Ovary (tissue), 9 donors: Measurements from ENCODE around the gene UST. TPM values are rescaled to one million over a fixed set of nuclear protein-coding genes. Genes with fewer than 3 reads are reported as not detected.

Experiments used
- DNase-seq, 5 donors: peaks; one replicate each; pipeline ENCODE4 v3.0.0-alpha.2; 2019 to 2020
- H3K27ac ChIP-seq, 2 donors: fragments of 200-600 bp; one replicate each; pipeline versions ENCODE4 v1.5.1 to v1.8.0; 2019 to 2022
- H3K27me3 ChIP-seq: fragments of 200-600 bp; one replicate; pipeline ENCODE4 v1.8.0; 2022
- H3K36me3 ChIP-seq: fragments of 200-600 bp; sonication (generic); one replicate; pipeline ENCODE4 v1.5.1; 2019
- H3K4me1 ChIP-seq: one replicate; pipeline ENCODE4 v1.8.1; 2013; ENCODE audit warnings: mild to moderate bottlenecking, moderate library complexity; ENCODE audit not compliant: insufficient read depth
- H3K4me3 ChIP-seq: fragments of 200-600 bp; sonication (generic); one replicate; pipeline ENCODE4 v1.5.1; 2017
- H3K9me3 ChIP-seq, 2 donors: fragments of 200-600 bp in 1 of 2; sonication (generic) in 1 of 2; one replicate each; pipeline versions ENCODE4 v1.5.1 to v1.8.1; 2013 to 2019; ENCODE audit warnings: mild to moderate bottlenecking in 1 of 2, moderate library complexity in 1 of 2
- EP300 ChIP-seq: sonication (generic); formaldehyde crosslinking; IDR thresholded peaks from one replicate; pipeline ENCODE4 v1.6.1; 2017; ENCODE audit warnings: antibody characterized with exemption
- POLR2A ChIP-seq: fragments of 450-650 bp; IDR thresholded peaks from one replicate; pipeline ENCODE4 v1.6.1; 2017; ENCODE audit warnings: antibody characterized with exemption, mild to moderate bottlenecking, moderate library complexity
- WGBS, 3 donors: extraction: QIAGEN DNeasy Blood & Tissue Kit in 1 of 3; methylation state at CpG; one replicate each; pipeline versions ENCODE4 v1.1.5 to v1.1.7; 2013 to 2017; 5-methylcytosine and 5-hydroxymethylcytosine counted together
- intact Hi-C, 4 donors: fragments of 100-400 bp; cut with DNase I; formaldehyde crosslinking; loops; one replicate each; pipeline versions ENCODE4 v1.11.0 to v1.15.1; 2022 to 2023
- polyA plus RNA-seq, 2 donors: library from polyadenylated mRNA; stranded (reverse); fragments of 200-250 nt in 1 of 2; fragments of 350-450 nt in 1 of 2; fragmentation: Illumina TruSeq in 1 of 2; extraction: RNeasy Lipid Tissue Mini Kit (QIAGEN cat#74804) in 1 of 2; gene quantifications; one replicate each; pipeline ENCODE4 v1.2.3, GENCODE V29; 2013 to 2014
- total RNA-seq, 7 donors: library from RNA; depleted of rRNA in 2 of 7; stranded (reverse); fragments of >200 nt in 2 of 7; fragmentation: NEBNext Ultra II Directional in 3 of 7; extraction: Animal tissue kit (Norgen Biotek cat#: 25700) in 3 of 7; gene quantifications; one replicate each; pipeline versions ENCODE4 v1.1.0 to v1.2.4, GENCODE V29; 2016 to 2023
- TF ChIP-seq, protein P1 (sequence below), 3 donors: fragments of 450-650 bp in 2 of 3; fragments of 200-600 bp in 1 of 3; IDR thresholded peaks; one replicate each; pipeline versions ENCODE4 v1.5.1 to v1.8.0; 2016 to 2022; ENCODE audit warnings: antibody characterized with exemption in 3 of 3, mild to moderate bottlenecking in 1 of 3
- donor health status: DM: no; HTN: no; CAD: no; lungs with moderate emphysema.
- donor health status: DM: no; HTN: no; CAD: no.
- donor health status: Bipolar disorder and iron deficiency.
- donor health status: DM: yes; HTN: yes; CAD: no.
- donor health status: DM: no; HTN: no; CAD: no.
- donor health status: DM: yes; HTN: yes; CAD: no.

Gene UST
- total and polyA plus RNA-seq, 9 donors: 11.8 to 20.1 (median 16.5) TPM

DNA sequence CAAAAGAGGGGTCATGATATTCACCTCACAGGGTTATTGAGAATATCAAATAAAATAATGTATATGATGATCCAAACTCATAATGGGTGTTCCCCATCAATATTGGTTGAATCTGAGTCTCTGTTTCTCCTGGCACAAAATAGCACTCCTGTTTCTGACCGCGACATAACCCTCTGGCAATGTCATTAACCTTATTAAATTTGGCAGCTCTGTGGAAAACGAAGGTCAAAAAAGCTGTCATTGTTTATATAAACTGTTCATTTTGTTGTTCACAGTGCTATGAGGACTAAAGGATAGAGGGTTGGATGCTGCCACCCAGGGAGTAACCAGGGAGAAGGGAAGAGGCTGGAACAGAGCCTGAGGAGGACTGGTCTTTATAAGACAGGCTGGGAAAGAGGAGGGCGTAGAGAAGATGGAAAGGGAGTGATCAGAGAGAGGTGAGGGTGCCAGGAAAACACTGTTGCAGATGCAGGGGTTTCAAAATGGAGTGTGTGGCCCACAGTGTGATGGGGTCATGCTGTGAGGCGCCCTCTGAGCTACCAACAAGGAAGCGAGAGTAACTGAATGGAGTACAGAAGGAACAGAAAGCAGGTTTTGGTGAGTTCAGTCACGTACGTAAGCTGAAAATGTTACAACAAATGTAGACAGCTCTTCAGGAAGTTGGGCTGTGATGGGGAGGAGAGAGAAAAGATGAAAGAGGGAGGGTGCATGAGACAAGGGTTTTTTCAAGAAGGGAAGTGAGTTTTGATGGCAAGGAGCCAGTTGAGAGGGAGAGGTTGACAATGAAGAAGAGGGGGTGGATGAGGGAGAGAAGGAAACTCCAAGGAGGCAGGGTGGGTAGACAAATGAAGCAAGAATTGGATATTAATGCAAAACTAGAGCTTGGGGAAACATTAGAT, 319.1 kb downstream of the UST start:
- no peak overlapping the region for H3K27ac ChIP-seq
- peaks cover under 1% of the 10 kb centered on the region for H3K4me1 ChIP-seq
- H3K4me3 ChIP-seq: no peak overlapping the region
- no peaks in the 10 kb centered on the region for H3K36me3 ChIP-seq
- WGBS, 3 donors: 79 to 89% (median 87%) methylated on average over 8 of the region's 8 CpGs
- DNase-seq: no peak
- TF ChIP-seq, protein P1, sequence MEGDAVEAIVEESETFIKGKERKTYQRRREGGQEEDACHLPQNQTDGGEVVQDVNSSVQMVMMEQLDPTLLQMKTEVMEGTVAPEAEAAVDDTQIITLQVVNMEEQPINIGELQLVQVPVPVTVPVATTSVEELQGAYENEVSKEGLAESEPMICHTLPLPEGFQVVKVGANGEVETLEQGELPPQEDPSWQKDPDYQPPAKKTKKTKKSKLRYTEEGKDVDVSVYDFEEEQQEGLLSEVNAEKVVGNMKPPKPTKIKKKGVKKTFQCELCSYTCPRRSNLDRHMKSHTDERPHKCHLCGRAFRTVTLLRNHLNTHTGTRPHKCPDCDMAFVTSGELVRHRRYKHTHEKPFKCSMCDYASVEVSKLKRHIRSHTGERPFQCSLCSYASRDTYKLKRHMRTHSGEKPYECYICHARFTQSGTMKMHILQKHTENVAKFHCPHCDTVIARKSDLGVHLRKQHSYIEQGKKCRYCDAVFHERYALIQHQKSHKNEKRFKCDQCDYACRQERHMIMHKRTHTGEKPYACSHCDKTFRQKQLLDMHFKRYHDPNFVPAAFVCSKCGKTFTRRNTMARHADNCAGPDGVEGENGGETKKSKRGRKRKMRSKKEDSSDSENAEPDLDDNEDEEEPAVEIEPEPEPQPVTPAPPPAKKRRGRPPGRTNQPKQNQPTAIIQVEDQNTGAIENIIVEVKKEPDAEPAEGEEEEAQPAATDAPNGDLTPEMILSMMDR (IDR thresholded peaks at IDR 0.05): no peak
- H3K27me3 ChIP-seq: no peaks in the 10 kb centered on the region
- intact Hi-C loops: no loop called here
- H3K9me3 ChIP-seq: no peaks in the 10 kb centered on the region

DNA sequence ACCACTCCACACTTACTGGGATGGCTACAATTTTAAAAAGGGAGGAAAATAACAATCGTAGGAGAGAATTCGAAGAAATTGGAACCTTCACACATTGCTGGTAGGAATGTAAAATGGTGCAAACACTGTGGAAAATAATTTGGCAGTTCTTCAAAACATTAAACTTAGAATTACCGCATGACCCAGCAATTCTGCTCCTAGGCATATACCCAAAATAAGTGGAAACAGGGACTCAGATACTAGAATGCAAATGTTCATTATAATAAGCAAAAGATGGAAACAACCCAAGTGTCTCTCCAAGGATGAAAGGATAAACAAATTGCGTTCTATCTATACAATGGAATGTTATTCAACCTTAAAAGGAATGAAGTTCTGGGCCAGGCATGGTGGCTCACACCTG, 325.2 kb downstream of the UST start:
- no peak for DNase-seq
- TF ChIP-seq POLR2A (no peak), EP300 (no peak)
- TF ChIP-seq, protein P1 (IDR thresholded peaks at IDR 0.05): no peak
- intact Hi-C loops: no loop called here
- H3K36me3 ChIP-seq: no peaks in the 10 kb centered on the region
- no peaks in the 10 kb centered on the region for H3K9me3 ChIP-seq
- no peaks in the 10 kb centered on the region for H3K4me1 ChIP-seq
- WGBS, 3 donors: 91 to 96% (median 96%) methylated on average over 4 of the region's 4 CpGs
- no peak overlapping the region for H3K27ac ChIP-seq
- H3K4me3 ChIP-seq: no peak overlapping the region
- no peaks in the 10 kb centered on the region for H3K27me3 ChIP-seq

DNA sequence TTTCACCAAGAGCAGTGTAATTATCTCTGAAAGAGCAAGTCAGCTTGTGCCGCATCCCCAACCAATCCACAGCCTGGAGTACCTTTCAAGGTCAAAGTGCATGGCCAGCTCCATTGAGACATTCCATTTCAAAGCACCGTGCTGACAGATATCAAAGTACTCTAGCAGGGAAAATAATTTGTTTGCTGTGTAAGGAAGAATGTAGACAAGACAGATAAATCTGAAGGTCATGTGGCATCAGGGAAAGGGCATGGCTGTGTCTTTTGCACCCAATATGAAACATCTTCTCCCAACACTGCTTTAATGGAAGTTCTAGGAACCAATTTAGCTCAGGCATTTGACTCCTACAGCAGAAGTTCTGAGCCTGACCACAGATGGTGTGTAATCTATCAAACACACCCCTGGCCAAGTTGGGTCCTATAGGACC, 328.0 kb downstream of the UST start:
- H3K36me3 ChIP-seq: no peaks in the 10 kb centered on the region
- no peak overlapping the region for H3K4me3 ChIP-seq
- no peak overlapping the region for H3K27ac ChIP-seq
- intact Hi-C loops: loop anchor here in 1 of 4 donors (5.0 kb wide), 1 partner anchor 43 kb away; no protein-coding TSS in a partner anchor
- no peaks in the 10 kb centered on the region for H3K27me3 ChIP-seq
- no peaks in the 10 kb centered on the region for H3K9me3 ChIP-seq
- peaks cover 4% of the 10 kb centered on the region for H3K4me1 ChIP-seq
- no peak for TF ChIP-seq POLR2A
- TF ChIP-seq, protein P1 (IDR thresholded peaks at IDR 0.05): no peak
- DNase-seq: no peak
- WGBS, 3 donors: 73 to 79% (median 74%) methylated on average over 2 of the region's 2 CpGs

DNA sequence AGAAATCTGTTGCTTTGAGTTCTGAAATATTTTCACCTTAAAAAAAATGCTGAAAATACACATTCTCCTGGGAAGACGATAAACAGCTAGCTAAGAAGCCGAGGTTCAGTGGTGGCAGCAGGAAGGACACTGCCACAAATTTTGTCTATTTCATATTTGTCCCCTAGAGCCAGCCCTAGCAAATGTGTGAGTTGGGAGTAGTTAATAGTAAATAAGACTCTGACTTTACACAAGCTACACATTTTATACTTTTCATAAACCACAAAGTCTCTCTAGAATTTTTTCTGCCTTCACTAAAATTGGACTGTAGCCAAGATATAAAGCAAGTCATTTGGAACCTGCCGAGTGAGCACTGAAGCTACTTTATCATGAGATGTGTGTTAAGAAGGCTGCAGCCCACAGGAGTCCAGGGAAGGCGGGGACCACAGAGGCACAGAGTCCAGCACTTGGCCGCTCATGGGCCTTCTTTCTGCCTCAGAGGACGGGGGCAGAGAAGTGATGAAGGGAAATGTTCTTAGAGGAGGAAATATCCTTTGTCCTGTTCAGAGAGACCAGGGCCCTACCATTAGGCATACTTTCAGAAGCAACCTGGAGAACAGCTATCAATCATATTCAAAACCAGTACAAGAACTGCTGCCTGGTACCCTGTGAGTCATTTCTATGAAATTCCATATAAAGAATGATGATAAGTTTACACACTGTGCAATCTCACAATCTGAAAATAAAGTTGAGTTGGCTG, 329.0 kb downstream of the UST start:
- intact Hi-C loops: loop anchor here in 1 of 4 donors (5.0 kb wide), 1 partner anchor 43 kb away; no protein-coding TSS in a partner anchor
- no peak for TF ChIP-seq EP300
- TF ChIP-seq, protein P1 (IDR thresholded peaks at IDR 0.05): no peak
- TF ChIP-seq POLR2A: no peak
- 79 to 84% (median 82%) methylated on average over 6 of the region's 6 CpGs for WGBS, 3 donors

More for the DNA sequence above, 329.0 kb downstream of the UST start:
- no peaks in the 10 kb centered on the region for H3K36me3 ChIP-seq
- DNase-seq: no peak
- no peaks in the 10 kb centered on the region for H3K9me3 ChIP-seq
- H3K27me3 ChIP-seq: no peaks in the 10 kb centered on the region
- H3K4me3 ChIP-seq: no peak overlapping the region
- H3K4me1 ChIP-seq: peaks cover 10% of the 10 kb centered on the region
- no peak overlapping the region for H3K27ac ChIP-seq
